ENCODE results near the gene THRB.
A peak's percentile ranks its signal among the peaks of the same experiment; 100 is the strongest.

The THRB gene

GRCh38 chr3:24344784-24345439 is 149.7 kb downstream of the THRB start:
- peak; percentile 66 for DNase-seq

GRCh38 chr3:24343084-24343783 is 151.4 kb downstream of the THRB start:
- peak; percentile 82 for DNase-seq

DNA sequence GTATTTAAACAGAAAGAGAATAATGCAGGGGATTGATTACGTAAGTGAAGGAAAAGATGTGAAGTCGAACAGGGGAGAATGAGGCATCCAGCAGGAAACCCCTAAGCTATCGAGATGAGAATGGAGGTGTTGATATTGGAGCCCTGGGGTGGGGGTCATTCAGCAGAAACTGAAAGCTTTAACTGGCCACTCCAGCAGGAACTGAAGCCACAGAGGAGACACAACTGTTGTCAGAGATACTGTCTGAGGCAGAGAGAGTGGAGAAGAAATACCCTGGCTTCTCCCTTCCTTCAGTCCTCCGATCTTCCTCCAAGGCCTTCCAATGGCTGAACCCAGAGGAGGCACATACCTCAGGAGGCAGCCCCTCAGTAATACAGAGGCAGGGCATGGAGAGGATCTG is 152.4 kb downstream of the THRB start:
- DNase-seq: no peak

DNA sequence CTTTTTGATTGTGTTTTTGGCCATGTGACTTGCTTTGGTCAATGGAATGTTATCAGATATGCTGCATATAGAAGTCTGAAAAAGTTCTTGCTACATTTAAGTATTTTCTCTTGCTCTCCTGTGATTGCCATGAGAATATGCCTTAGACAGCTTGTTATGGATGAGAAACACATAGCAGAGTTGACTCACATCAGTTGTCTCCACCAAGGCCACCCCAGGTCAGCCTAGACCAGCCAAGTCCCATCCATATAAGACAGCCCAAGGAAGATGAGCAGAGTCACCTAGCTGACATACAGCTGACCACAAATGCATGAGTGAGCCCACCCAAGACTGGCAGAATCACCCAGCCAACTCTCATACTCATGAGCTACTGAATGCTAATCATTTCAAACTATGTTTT is 153.0 kb downstream of the THRB start:
- peak; percentile 23 for DNase-seq

DNA sequence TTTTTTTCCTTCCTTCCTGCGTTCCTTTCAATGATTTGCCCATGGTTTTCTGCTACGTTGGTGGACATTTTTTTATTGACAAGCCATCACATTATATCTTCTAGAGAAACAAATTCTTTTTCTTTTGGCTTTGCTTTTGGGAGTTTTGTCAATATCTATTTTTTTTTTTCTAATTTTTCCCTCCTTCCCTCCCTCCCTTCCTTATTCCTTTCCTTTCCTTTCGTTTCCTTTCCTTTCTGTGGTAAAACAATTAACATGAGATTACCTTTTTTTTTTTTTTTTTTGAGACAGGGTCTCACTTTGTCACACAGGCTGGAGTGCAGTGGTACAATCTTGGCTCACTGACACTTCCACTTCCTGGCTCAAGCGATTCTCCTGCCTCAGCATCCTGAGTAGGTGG is 153.7 kb downstream of the THRB start:
- no peak for DNase-seq

- no peak for DNase-seq
Observed at GRCh38 chr3:24340161-24340560, 154.5 kb downstream of the THRB start.

DNA sequence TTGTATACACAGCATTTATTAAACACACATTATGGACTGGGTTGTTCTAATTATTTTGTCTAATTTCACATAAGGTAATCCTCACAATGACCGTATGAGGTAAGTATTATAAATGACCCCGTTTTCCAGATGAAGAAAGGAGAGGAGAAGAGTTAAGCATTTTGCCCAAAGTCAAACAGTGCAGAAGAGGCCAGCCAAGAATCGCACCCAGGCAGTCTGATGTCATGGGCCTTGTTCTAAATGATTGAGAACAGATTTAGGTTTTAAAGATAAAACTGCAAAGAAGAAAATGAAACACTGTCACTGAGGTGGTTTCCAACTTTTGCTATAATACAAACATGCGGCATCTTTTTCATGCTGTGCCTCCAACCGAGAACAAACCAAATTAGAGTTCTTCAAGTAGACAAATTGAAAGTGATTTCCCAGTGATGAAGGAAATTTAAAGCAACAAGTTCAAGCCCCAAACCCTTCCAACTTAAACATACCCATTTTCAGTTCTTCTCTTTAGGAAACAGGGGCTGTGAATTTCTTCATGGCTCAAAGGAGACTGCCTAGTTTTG is 155.3 kb downstream of the THRB start:
- DNase-seq: no peak

GRCh38 chr3:24338409-24339130 is 156.1 kb downstream of the THRB start:
- no peak for DNase-seq

DNA sequence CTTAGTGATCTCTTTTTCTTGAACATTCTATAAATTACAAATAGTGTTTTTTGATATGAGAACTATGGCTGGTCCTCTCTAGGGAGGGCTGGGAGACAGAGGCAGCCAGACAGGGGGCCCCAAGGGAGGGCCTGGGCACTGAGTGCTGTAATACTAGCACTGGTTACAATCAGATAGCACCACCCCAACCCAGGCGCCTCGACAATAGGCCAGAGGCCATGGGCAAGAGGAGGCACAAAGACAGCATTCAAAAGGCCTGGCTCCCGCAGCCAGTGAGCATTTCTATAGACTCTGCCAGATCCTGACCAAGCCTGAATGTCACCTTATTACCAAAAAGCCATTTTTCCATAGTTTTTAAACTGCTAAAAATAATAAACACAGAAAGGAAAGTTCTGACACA is 158.5 kb downstream of the THRB start:
- no peak for DNase-seq

- no peak for DNase-seq
Observed at GRCh38 chr3:24332092-24332491, 162.6 kb downstream of the THRB start.

DNA sequence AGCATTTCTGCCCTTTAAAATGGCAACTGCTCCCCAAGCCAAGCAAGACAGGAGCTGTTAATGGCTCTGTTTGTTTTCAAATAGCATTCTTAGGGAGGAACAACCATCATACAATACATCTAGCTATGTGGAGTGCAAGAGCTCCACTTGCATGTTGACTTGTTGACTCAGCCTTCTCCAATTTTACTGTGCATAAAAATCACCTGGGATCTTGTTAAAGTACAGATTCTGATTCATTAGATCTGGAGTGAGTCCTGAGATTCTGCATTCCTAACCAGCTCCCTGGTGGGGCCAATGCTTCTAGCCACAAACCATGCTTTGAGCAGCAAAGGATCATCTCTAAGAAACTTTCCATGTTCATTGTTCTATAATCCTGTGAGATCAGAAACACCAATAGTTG is 171.4 kb downstream of the THRB start:
- DNase-seq: no peak

DNA sequence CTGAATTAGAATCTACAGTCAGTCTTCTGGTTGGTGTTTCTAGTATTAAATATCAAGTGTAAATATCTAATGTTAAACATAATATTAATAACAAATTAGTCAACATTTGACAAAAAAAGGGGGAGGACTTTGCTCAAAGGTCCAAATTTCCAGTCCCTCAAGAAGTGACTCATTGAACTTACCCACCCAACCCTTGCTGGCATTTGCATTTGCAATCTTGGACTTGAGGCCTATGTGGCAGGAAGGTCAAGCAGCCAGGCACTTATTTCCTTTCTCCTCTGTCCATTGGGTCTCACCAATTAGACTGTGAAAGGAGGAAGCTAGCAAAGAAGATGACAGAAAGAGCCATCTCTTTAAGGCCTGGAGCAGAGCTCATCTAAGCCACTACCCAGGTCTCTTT is 174.0 kb downstream of the THRB start:
- no peak for DNase-seq

DNA sequence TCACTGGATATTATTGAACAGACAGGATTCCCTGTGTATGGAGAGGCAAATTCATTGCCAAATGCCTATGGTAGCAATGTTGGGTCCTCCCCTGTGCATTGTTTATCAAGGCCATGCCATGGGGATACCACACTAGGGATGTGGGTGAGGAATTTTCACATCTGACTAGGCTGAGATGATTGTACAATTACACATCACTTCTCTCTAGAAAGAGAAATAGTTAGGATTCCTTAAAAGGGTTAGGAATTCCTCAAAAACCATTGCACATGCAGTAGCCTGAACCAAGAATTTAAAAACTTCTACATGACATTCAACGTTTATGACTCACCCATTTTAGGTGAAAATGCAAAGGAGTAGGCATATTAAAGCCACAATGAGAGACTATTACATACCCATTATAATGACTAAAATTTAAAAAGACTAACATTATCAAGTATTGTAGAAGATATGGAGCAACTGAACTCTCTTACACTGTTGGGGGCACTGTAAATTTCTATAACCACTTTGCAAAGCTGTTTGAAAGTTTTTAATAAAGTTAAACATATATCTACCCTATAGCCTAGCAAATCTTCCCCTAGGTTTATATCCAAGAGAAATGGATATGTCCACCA is 175.9 kb downstream of the THRB start:
- peak; percentile 88 for DNase-seq

GRCh38 chr3:24316887-24317383 is 177.7 kb downstream of the THRB start:
- DNase-seq: peak; percentile 79

- peak; percentile 63 for DNase-seq
Observed at GRCh38 chr3:24315971-24316370, 178.7 kb downstream of the THRB start.

DNA sequence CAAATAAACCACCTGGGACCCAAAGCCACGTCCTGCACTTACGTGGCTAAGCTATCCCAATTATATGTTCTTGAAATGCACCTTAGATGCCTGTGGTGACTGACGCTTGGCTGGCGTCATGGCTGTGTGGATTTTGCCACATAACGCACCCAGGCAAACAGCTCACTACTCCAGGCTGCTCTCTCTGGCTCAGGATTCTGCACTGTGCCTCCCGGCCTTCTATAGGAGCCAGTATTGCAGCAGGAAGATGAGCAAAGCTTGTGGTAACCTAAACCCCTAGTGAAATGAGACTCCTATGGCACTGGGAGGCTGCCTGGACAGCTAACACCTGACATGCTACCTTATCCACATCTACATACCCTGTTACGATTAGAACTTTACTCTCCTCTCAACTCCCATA is 179.3 kb downstream of the THRB start:
- no peak for DNase-seq

DNA sequence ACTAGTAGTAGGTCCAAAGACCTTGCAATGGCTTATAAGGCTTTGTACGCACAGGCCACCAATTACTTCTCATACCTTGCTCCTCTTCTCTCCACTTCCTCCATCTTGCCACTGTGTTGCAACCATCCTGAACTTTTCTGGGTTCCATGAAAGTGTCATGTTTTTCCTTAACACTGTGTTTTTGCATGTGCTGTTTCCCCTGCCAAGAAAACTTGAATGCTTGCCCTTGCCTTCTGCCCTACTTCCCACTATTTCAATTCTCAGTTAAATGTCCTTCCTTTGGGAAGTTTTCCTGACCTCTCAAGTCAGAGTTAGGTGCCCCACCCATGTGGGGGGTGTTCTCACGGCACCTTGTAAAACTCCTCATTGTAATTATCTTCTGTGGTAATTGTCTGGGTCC is 182.8 kb downstream of the THRB start:
- DNase-seq: no peak

- no peak for DNase-seq
Observed at GRCh38 chr3:24310887-24311286, 183.8 kb downstream of the THRB start.

DNA sequence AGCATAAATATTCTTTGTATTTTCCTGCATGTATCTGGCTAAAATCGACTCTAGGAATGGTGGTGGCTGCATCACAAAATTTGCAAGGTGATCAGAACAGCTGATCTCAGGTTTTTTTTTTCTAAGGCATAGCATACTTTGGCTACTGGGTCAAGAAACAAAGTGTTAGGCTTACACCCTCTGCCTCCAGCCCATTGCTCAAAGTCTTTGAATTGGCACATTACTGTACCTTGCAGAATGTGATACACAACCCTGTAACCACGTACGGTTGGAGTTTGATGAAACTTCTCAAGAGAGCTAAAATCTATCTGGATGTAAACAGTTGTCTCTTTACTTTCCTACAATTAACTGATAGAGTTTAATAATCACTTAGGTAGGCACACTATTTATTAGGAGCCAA is 188.1 kb downstream of the THRB start:
- no peak for DNase-seq

- no peak for DNase-seq
Observed at GRCh38 chr3:24305795-24306467, 188.7 kb downstream of the THRB start.

- no peak for DNase-seq
Observed at GRCh38 chr3:24303057-24303754, 191.4 kb downstream of the THRB start.

DNA sequence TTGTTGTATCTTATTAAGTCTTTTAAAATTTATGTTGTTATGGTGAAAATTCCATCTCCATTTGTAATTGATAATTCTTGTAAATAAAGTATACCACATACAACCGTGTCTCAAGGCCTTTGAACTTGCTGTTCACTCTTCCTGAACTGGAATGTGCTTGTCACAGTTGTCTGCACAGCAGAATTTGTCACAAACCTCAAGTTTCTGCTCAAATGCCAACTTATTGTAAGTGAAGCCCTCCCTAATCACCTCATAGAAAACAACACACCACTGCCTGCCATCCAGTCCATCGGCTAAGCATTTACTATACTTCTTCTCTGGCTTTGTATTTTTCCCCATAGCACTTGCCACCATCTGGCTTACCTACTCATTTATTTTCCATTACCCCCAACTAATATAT is 192.3 kb downstream of the THRB start:
- no peak for DNase-seq
